ENCODE data around the gene KRT77.
"Not testable (repeated sequence)": the region's sequence is repeated elsewhere in the genome, so short reads cannot be mapped to it uniquely, and the experiment has no call there.

The KRT77 gene

DNA sequence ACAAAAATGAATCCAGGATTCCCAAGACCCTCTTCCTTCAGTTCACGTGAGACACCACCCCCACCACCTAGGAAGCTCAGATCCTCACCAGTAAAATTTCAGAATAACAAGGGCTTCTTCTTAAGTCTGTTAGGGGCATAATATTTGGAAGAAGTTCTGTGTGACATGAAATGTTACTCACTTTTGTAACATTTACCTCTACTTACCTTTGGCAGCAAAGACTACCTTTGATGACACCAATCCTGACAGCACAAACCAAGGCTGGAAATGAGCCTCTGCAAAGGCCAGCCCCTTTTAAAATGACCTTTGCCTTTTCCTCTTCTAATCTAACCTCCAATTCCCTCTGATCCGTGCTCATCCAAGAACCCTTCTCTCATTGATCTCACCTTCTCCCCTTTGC is 19.4 kb upstream of the KRT77 start:
- DNase-seq (ENCODE audit: low spot score) = no peak

DNA sequence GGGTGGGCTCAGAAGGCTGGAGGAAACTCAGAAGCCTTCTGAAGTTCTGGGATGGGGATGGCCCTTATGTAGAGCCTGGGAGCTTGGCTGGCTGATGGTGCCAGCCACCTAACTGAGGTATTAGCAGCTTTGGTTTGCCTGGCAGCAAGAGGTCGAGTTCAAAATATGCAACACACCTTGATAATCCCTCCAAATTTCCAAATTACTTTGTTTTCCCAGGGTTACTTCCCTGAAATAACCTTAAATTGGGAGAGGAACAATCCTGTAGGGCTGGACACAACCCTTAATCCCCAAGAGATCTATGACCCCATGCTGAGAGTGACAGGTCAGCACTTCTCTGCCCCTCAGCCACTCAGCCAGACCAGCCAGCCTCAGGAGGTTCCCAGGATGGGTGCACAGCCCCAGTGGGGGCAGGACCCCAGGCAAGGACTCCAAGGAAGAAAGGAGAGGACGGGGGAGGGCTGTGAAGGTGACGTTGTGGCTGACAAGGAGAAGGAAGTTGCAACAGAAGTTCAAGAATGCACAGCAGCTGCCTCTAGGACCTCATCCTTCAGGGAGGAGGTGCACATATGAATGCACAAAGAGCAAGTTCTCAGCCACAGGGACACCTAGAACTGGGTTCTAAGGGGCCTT is 18.6 kb upstream of the KRT77 start:
- no peak for DNase-seq (ENCODE audit: low spot score)

DNA sequence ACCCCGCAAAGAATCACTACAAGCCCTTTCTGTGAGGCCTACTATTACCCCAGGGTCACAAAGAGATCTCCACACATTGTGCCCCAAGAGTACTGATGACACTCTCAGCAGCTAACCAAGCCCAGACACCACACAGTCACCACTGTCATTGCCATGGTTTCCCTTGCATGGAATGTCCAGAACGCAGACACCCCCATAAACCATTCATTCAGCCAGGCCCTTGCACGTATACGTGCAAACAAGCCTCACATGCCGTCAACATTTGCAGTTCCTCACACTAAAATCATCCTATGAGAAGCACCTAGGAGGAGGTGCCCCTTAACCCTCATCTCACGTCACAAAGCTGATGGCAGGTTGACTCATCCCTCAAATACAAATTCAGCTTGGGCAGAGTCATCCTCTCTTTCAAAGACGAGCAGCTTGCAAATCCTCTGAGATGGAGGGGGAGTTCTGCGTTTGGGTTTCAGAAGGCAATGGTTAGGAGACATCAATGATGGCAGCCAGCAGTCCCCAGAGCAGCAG is 17.1 kb upstream of the KRT77 start:
- no peak for DNase-seq (ENCODE audit: low spot score)

DNA sequence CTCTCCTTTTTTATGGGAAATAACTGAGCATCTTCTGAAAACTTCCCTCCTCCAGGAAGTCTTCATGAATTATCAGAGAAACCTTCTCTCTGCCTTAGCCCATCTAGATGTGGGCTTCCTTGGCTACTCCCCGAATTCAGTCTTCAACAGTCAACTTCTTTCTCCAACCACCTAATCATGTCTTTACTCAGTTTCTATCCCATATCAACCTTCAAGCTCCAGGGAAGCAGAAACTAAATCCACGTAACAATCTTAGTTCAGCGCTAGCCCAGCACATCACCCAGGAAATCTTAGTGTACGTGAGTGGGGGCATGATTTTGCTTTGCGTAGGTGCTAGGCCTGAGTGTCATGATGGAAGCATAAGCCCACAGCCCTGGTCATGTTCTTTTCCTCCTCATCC is 12.7 kb upstream of the KRT77 start:
- DNase-seq (ENCODE audit: low spot score) = no peak

DNA sequence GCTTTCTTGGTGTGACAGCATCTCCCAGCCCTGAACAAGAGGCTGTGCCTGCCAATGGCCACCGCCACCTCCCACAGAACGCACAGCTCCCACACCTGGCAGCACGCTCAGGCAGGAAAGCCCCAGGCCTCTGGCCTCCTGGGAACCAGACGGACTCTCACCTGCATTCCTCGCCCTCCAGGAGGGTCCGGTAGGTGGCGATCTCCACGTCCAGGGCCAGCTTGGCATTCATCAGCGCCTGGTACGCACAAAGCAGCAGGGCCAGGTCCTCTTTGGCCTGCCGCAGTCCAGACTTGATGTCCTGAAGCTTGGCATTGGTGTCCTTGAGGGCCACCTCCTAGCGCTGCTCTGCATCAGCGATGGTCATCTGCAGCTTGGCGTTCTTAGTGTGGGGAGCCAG is 12.1 kb upstream of the KRT77 start:
- no peak for DNase-seq (ENCODE audit: low spot score)

DNA sequence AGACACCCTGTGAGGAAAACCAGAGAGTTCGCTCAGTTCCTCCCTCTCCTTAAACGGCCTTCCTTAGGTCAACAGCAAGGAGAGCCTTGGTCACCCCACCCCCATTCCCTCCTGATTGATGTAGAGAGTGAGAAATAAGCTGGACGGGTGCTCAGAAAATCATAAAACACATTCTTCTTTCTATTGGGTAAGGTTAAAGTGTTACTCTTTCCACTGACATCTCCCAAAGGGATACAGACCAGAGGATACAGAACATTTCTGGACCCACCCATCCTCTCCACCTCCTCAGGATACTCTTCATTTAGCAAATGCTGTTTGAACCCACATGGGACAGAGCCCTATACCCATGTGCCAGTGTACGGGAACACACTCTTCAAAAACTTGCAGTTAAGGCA is 11.6 kb upstream of the KRT77 start:
- no peak for DNase-seq (ENCODE audit: low spot score)

DNA sequence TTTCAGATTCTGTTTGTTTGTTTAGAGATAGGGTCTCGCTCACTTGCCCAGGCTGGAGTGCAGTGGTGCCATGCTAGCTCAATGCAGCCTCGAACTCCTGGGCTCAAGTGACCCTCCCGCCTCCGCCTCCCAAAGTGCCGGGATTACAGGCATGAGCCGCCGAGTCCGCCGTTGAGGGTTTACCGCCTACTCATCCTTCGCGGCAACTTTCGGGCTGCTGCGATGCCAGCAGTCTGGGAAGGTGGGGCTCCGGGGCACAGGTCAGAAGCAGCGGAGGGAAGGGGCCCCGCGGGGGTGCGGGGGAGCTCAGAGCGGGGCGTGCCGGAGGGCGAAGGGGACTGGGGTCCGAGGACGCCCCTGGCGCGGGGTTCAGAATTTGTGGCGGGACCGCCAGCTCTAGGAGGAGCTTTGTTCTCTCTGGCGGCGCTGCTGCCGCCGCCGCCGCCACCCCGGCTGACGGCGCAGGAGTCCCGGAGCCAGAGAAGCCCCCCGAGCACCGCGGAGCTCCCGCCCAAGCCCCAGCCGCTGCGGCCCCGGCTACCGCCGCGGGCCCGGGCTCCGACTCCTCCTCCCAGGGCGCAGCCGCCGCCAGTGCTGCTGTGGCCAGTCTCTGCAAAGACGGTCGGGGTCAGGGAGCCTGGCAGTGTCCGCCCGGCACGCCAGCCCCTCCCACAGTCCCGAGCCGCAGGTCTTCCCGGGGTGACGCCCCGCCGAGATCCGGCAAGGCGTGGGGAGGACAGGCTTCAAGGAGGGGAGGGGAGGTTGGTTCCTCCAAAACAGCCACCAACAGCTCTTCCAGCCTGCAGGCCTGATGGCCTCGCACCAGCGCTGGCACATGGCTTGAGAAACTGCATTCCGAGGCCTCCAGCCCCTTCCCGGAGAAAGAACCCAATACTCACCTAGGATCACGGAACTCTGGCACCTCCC is 10.9 kb upstream of the KRT77 start:
- DNase-seq (ENCODE audit: low spot score) = no peak

DNA sequence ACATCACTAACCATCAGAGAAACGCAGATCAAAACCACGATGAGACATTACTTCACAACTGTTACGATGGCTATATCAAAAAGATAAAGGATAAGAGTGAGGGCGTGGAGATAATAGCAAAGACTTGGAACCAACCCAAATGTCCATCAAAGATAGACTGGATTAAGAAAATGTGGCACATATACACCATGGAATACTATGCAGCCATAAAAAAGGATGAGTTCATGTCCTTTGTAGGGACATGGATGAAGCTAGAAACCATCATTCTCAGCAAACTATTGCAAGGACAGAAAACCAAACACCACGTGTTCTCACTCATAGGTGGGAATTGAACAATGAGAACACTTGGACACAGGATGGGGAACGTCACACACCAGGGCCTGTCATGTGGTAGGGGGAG is 8.8 kb upstream of the KRT77 start:
- not testable (repeated sequence) for DNase-seq (ENCODE audit: low spot score)

DNA sequence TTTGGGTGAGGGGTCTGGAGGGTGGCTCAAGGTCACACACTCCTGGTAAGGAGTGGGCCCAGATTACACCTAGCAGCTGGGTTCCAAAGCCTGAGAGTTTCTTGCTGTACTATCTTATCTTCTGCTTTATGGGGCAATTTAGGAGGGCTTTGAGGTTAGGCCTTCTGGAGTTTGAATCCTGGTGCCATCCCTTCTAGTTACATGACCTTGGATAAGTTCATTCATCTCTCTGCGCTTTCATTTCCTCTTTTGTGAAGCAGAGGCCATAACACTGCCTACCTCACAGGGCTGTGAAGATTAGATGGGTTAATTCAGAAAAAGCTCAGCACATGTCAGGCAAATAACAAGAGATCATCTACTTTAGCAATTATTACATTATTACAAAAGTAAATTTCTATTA is 7.4 kb upstream of the KRT77 start:
- DNase-seq (ENCODE audit: low spot score) = no peak

DNA sequence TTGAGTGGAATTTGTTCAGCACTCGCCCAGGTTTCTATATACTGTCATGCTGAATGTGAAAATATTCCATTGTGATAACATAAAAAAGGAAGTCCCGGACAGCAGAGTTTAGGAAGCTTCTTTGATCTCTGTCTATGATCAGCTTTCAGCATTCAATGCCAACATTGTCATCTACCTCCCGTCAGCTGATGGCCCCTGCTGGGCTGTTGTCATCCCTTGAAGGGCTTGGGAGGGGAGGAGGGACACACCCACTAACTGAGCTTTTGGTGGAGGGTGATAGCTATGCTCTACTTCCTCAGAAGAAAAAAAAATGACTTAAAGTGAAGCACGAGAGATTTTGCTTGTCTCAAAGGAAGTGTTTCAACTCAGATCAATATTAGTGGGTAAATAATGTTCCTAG is 4.7 kb upstream of the KRT77 start:
- no peak for DNase-seq (ENCODE audit: low spot score)

DNA sequence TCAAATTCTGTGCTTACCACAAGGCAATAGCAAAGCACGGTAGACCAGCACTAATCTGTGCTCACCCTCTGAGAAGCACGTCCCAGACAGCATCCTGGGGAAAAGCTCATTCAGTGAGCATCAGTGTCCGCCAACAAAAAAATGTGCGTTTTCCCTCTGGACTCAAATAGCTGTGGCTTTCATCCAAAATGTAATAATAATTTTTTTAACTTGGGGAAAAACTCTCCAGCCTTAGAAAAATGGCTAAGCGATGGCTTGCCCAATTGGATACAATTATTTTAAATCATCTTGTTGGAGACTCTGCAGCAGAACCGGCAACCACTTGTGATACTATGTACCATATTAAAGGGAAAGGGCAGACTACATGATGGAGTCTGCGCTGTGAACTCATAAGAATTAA is 1.1 kb upstream of the KRT77 start:
- DNase-seq (ENCODE audit: low spot score) = no peak

DNA sequence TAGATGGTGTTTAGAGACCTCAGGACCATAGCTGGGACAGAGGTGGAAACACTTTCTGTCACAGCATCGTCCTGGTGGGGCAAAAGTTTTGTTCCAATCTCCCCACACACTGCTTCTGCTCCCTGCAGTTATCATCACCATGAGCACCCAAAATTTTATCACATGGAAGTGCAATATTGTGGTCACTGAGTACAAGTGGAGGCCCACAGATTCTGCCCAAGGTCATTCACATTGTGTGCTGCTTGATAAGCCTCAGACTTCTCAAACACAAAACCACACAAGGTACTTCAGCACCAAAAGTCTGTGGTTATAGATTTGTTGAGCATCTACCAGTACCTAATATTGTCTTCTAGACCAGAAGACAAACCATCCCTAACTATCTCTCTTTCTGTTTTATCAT is 554 bp upstream of the KRT77 start:
- DNase-seq (ENCODE audit: low spot score) = no peak

DNA sequence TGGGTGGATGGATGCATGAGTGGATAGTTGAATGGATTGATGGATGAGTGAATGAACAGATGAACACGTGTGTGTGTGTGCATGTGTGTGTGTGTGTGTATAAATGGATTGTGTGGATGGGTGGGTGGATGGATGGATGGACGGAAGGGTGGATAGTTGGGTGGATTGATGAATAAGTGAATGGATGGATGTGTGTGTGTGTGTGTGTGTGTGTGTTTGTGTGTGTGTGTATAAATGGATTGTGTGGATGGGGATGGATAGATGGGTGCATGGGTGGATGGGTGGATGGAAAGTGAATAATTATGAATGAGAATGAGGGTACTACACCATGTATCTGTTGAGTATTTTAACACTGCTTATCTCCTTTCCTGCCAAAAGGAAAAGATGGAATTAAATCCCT is 986 bp downstream of the KRT77 start:
- DNase-seq (ENCODE audit: low spot score) = no peak

DNA sequence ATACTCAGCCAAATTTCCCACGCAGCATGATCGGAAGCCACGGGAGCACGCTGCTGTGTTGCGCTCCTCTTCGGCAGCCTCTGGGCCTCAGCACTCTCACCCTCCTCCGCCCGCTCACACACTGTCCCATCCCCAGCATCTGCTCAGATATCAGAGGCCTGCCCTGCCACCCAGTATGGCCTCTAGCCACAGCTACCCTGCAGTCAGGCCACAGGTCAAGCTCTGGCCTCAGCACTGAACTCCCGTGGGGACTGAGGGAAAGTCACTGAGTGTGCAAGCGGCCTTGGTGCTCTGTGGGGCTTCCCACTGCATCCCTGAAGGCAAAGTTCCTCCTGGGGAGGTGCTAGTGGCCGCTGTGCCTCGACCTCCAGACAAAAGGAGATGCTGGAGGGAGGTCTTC is 2.0 kb downstream of the KRT77 start:
- DNase-seq (ENCODE audit: low spot score) = no peak

DNA sequence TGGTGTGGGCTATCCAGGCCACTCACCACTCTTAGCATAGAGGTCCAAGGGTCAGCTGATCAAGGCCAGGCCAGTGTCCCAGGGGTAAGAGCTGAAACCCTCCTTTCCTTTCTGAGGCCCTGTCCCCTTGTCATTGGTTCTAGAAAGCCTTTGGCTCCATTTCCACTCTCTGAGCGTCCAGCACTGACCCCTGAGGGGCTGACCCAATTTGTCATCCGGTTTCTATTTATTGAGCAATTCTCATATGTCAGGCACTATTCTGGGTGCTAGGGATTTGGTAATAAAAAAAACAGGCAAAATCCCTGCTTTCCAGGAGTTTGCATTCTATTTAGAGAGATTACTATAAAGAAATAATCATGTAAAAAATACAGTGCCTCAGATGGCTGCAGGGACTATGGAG is 3.4 kb downstream of the KRT77 start:
- DNase-seq (ENCODE audit: low spot score) = no peak

DNA sequence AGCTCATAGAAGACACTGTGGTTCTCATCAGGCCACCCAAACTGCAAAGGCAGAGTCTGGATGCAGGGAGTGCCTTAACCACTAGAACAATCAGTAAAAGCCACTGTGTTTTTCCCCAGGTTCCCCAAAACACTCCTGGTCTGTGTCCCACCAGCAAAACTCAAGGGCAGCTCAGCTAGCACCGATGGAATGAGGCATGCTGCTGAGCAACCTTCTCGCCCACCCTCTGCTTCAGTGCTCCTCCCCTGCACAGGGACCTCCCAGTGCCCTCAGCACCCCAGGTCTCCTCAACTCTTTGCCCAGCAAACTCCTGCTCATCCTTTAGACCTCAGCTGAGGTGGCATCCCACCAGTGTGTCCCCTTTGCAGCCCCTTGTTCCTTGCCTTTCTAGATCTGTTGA is 4.0 kb downstream of the KRT77 start:
- DNase-seq (ENCODE audit: low spot score) = no peak

DNA sequence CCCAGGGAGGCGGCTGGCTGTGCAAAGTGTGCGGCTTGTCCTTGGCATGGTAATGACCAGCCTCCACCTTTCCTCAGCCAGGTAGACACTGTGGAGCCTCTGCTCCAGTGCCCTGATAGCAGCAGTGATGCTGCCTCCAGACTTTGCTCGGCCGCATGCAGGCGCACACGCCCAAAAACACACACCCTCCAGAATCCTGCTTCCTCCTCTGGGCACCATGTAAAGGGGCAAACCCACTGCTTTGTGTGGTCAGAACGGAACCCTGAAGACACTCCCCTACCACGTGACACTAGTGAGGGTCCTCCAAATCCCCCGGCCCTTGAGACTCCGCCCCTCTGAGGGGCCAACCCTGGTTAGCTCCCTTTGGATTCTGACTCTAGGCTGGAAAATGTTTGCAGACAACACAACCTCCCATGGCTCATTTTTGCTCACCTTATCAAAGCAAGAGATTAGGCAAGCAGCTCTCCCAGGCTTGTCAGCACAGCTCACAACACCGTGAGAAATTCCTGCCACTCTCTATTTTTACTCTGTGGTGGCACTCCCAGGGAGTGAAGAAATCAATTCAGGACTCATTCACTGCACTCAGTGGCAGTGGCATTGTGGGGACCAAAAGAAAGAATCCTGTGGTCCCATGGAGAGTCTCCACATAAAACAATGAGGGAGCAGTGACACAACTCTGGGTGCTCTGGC is 4.5 kb downstream of the KRT77 start:
- no peak for DNase-seq (ENCODE audit: low spot score)

DNA sequence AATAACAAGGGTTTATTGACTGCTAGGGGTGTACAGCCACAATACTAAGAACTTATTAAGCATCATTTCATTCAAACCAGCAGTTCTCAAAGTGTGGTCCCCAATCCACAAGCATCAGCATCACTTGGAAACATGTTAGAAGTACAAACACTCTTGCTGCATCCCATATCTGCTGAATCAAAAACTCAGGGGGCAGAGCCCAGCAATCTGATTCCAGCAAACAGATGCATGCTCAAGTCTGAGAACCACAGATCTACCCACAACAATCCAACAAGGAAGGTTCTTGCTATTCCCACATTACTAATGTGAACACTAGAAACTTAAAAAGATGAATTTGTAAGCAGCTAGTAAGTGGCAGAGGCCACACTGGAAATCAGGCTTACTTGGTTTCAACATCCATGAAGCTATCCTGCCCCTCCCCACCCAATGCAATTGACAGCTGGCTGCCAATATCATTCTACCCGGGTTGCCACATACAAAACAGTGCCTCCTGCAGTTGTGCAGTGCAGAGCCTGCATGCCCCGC is 6.2 kb downstream of the KRT77 start:
- DNase-seq (ENCODE audit: low spot score) = no peak

DNA sequence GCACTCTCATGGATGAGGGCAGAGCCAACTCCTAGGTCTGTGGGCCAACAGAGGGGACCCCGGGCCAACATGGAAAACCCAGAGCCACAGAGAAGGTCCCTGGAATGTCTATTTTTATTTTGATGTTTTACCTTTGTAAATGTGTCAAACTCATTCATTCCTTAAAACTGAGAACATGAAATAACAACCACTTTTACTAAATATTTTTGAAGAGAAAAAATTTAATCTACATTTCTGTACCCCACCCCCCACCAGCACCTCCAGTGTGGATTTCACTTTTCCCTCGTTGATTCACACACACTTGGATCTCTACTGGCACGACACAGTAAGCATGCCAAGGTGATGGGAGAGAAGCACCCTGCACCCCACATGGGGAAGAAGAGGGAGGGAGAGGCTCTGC is 6.7 kb downstream of the KRT77 start:
- DNase-seq (ENCODE audit: low spot score) = no peak

DNA sequence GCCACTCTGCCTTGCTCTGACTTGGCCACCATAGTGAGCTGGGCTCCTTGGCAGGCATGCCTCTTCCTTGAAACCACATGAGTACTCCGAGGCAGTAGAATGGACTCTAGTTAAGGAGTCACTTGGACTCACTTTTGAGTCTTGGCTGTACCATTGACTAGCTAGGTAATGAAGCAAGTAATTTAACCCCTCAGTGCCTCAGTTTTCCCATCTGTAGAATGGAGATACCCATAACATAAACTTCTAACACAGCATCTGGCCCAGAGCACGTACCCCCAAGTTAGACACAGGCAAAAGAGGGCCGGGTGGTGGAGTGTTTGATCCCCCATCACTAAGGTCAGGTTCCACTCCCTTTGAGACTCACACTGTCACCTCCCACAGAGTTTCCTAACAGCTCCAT is 8.3 kb downstream of the KRT77 start:
- no peak for DNase-seq (ENCODE audit: low spot score)

DNA sequence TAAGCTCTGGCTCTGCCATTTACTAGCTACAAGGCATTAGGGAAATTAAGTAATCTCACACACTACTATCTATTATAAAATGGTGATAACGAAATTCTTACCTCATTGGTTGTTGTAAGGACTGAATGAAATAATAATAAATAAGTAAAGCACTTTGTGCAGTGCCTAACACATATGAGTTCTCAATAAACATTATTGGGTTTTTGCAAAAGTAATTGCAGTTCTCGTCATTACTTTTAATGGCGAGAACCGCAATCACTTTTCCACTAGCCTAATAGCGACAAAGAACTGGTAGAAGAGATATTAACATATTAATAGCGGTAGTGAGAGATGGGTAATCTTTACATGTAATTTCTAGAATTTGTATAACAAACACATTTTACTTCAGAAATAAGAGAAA is 9.2 kb downstream of the KRT77 start:
- DNase-seq (ENCODE audit: low spot score) = no peak

DNA sequence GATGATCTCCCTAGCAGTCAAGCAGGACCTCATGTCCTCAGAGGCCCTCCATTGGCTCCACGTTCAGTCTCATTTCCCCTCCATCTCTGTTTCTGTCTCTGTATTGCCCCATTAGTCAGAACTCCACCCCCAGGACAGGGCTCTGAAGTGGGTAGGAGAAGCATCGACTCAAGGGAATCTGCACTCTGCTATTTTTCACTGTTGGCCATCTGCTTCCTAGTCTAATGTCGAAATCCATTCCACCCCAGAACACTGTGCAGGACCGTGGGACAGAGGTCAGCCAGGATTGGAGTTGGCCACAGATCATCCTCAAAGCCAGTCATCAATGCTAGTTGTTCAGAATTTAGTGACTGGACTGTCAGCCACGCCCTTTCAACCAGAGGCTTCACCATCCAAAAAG is 10.1 kb downstream of the KRT77 start:
- no peak for DNase-seq (ENCODE audit: low spot score)
